B cell (primary cell): ENCODE measurements around the gene ALDH4A1. TPM values are rescaled to one million over a fixed set of nuclear protein-coding genes. Genes with fewer than 3 reads are reported as not detected.

ENCODE experiments used
- ATAC-seq: fragments of 200-7000 bp; cut with Tn5 transposase; one replicate; pipeline ENCODE4 v1.10.0; 2021; ENCODE audit warnings: low read depth, mild to moderate bottlenecking, moderate number of reproducible peaks, moderate library complexity
- CTCF ChIA-PET: fragments of 350-600 bp; sonication (Branson Sonifier 250); formaldehyde crosslinking; loops from one replicate; lab custom pipeline; 2021; ENCODE audit warnings: antibody characterized with exemption, inconsistent platforms; lab: Charles Lee
- POLR2A ChIA-PET: fragments of 350-600 bp; sonication (Branson Sonifier 250); formaldehyde crosslinking; loops from one replicate; lab custom pipeline; 2021; ENCODE audit warnings: antibody characterized with exemption; lab: Charles Lee
- DNase-seq: peaks from one replicate; pipeline ENCODE4 v3.0.0; 2013
- H2AFZ ChIP-seq: 2 replicates; pipeline ENCODE4 v1.6.1; 2012; ENCODE audit warnings: mild to moderate bottlenecking, low read depth, low read length; ENCODE audit not compliant: insufficient read depth, poor library complexity, severe bottlenecking
- H3K27ac ChIP-seq, 2 donors: 1 replicate in 1 of 2; 2 replicates in 1 of 2; pipeline ENCODE4 v1.5.1; 2012 to 2013; ENCODE audit warnings: low read length in 2 of 2, mild to moderate bottlenecking in 2 of 2, moderate library complexity in 1 of 2
- H3K27me3 ChIP-seq, 4 experiments: fragments of 200-600 bp in 1 of 4; sonication (generic) in 1 of 4; replicated peaks in 1 of 4; 1 replicate in 2 of 4; 2 replicates in 2 of 4; pipeline versions ENCODE4 v1.6.1 to v1.7.0; 2013 to 2016; ENCODE audit warnings: low read length in 3 of 4, mild to moderate bottlenecking in 2 of 4, mixed read lengths in 1 of 4, moderate library complexity in 1 of 4; ENCODE audit not compliant: insufficient read depth in 4 of 4, control insufficient read depth in 3 of 4; ENCODE audit errors: control extremely low read depth in 1 of 4
- H3K36me3 ChIP-seq, 2 experiments: replicated peaks in 1 of 2; 1 replicate in 1 of 2; 2 replicates in 1 of 2; pipeline versions ENCODE4 v1.6.1 to v1.7.1; 2013; ENCODE audit warnings: low read length in 1 of 2; ENCODE audit not compliant: insufficient read depth in 2 of 2, control insufficient read depth in 1 of 2; ENCODE audit errors: control extremely low read depth in 1 of 2, extremely low read depth in 1 of 2
- H3K4me1 ChIP-seq, 2 donors: fragments of 200-600 bp in 1 of 2; sonication (generic) in 1 of 2; 1 replicate in 1 of 2; 2 replicates in 1 of 2; pipeline versions ENCODE4 v1.5.1 to v1.6.1; 2013 to 2017; ENCODE audit warnings: low read length in 2 of 2; ENCODE audit not compliant: control insufficient read depth in 2 of 2, insufficient read depth in 2 of 2
- H3K4me2 ChIP-seq: replicated peaks from 2 replicates; pipeline ENCODE3; 2012; ENCODE audit warnings: mild to moderate bottlenecking, low read depth, low read length; ENCODE audit not compliant: poor library complexity, severe bottlenecking
- H3K4me3 ChIP-seq, 5 experiments: fragments of 200-600 bp in 1 of 5; sonication (generic) in 1 of 5; 1 replicate in 3 of 5; 2 replicates in 2 of 5; pipeline versions ENCODE4 v1.5.1 to v1.7.0; 2011 to 2016; ENCODE audit warnings: low read length in 4 of 5, mild to moderate bottlenecking in 4 of 5, low read depth in 2 of 5, control low read depth in 1 of 5, moderate library complexity in 1 of 5; ENCODE audit not compliant: insufficient read depth in 1 of 5; ENCODE audit errors: control extremely low read depth in 1 of 5, extremely low read depth in 1 of 5
- H3K79me2 ChIP-seq: fragments of 200-600 bp; sonication (generic); one replicate; pipeline ENCODE4 v1.6.0; 2016; ENCODE audit warnings: low read length; ENCODE audit not compliant: control insufficient read depth, insufficient read depth
- H3K9ac ChIP-seq: fragments of 200-600 bp; sonication (generic); 2 replicates; pipeline ENCODE4 v1.6.1; 2017; ENCODE audit warnings: mild to moderate bottlenecking, low read length, moderate library complexity
- H3K9me3 ChIP-seq, 3 donors: one replicate each; pipeline versions ENCODE4 v1.6.1 to v1.7.1; 2013; ENCODE audit warnings: low read length in 2 of 3; ENCODE audit not compliant: control insufficient read depth in 2 of 3, insufficient read depth in 1 of 3; ENCODE audit errors: control extremely low read depth in 1 of 3
- H4K20me1 ChIP-seq: 2 replicates; pipeline ENCODE4 v1.6.0; 2012; ENCODE audit warnings: mild to moderate bottlenecking, low read length; ENCODE audit not compliant: insufficient read depth, control insufficient read depth, poor library complexity, severe bottlenecking
- H3K27ac Mint-ChIP-seq: one replicate; pipeline ENCODE4 v1.8.0; 2021; ENCODE audit warnings: mixed read lengths
- H3K27me3 Mint-ChIP-seq: one replicate; pipeline ENCODE4 v1.8.0; 2021; ENCODE audit warnings: mixed read lengths
- H3K4me1 Mint-ChIP-seq: one replicate; pipeline ENCODE4 v1.8.0; 2021; ENCODE audit warnings: mixed read lengths
- H3K4me3 Mint-ChIP-seq: one replicate; pipeline ENCODE4 v1.8.0; 2021; ENCODE audit warnings: mixed read lengths
- H3K9me3 Mint-ChIP-seq: one replicate; pipeline ENCODE4 v1.8.0; 2022; ENCODE audit warnings: mixed read lengths; ENCODE audit not compliant: insufficient read depth
- EZH2 ChIP-seq: IDR thresholded peaks from 2 replicates; pipeline ENCODE4 v1.6.1; 2012; ENCODE audit warnings: borderline replicate concordance, low read depth, mild to moderate bottlenecking, moderate library complexity, low read length; ENCODE audit not compliant: insufficient read depth, poor library complexity, severe bottlenecking
- WGBS: methylation state at CpG from one replicate; pipeline ENCODE4 v1.1.5; 2013; ENCODE audit warnings: missing lambda C conversion rate; ENCODE audit not compliant: insufficient coverage; 5-methylcytosine and 5-hydroxymethylcytosine counted together
- intact Hi-C: fragments of 100-400 bp; cut with micrococcal nuclease; formaldehyde crosslinking; loops from one replicate; pipeline ENCODE4 v1.10.0; 2022
- polyA plus RNA-seq: library from polyadenylated mRNA; depleted of rRNA; stranded (reverse); fragments of >200 nt; gene quantifications from 2 replicates; pipeline ENCODE4 v1.2.3, GENCODE V29; 2012
- total RNA-seq, 2 donors: library from RNA; stranded (reverse); fragments of 120-200 nt in 1 of 2; gene quantifications; 1 replicate in 1 of 2; 2 replicates in 1 of 2; pipeline versions ENCODE4 v1.2.3 to v1.2.4, GENCODE V29; 2013 to 2022
- TF ChIP-seq, protein P1 (sequence below): fragments of 200-600 bp; IDR thresholded peaks from one replicate; pipeline ENCODE4 v1.8.0; 2022; ENCODE audit warnings: antibody characterized with exemption, mild to moderate bottlenecking

The ALDH4A1 gene
- total and polyA plus RNA-seq, 2 donors (not counting 1 experiment from before 2014, with no cell fraction given), result 2.7 to 3.4 TPM

DNA sequence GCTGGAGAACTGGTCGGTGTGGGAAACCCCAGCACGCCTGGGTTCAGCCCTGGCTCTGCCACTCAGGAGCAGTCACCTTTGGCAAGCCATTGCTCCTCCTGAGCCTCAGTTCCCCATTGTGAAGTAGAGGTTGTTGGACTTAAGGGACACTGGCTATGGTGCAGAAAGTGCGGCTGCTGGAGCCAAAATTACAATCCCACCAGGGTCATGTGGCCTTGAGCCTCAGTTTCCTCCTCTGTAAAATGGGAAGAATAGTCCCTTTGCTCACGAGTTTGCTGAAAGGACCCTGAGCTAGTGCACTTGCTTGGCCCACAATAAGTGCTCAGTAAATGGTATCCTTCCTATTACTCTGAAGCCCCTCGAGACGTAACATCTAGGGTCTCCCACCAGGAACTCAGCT is 28.3 kb downstream of the ALDH4A1 start:
- no peak overlapping the region for H3K4me2 ChIP-seq
- Mint-ChIP-seq H3K4me1 (peaks cover 4% of the 10 kb centered on the region), H3K4me3 (no peak overlapping the region), H3K27me3 (no peaks in the 10 kb centered on the region), H3K27ac (no peak overlapping the region), H3K9me3 (no peaks in the 10 kb centered on the region)
- H3K9ac ChIP-seq, result no peak overlapping the region
- no peak overlapping the region for H2AFZ ChIP-seq
- TF ChIP-seq EZH2, result no peak
- TF ChIP-seq, protein P1, sequence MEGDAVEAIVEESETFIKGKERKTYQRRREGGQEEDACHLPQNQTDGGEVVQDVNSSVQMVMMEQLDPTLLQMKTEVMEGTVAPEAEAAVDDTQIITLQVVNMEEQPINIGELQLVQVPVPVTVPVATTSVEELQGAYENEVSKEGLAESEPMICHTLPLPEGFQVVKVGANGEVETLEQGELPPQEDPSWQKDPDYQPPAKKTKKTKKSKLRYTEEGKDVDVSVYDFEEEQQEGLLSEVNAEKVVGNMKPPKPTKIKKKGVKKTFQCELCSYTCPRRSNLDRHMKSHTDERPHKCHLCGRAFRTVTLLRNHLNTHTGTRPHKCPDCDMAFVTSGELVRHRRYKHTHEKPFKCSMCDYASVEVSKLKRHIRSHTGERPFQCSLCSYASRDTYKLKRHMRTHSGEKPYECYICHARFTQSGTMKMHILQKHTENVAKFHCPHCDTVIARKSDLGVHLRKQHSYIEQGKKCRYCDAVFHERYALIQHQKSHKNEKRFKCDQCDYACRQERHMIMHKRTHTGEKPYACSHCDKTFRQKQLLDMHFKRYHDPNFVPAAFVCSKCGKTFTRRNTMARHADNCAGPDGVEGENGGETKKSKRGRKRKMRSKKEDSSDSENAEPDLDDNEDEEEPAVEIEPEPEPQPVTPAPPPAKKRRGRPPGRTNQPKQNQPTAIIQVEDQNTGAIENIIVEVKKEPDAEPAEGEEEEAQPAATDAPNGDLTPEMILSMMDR, result no peak
- peaks cover 0 to 2% of the 10 kb centered on the region in 2 donors for H3K4me1 ChIP-seq
- H3K27ac ChIP-seq, result no peak overlapping the region
- H3K79me2 ChIP-seq, result no peaks in the 10 kb centered on the region
- no peaks in the 10 kb centered on the region for H4K20me1 ChIP-seq
- ATAC-seq (no peak), DNase-seq (no peak)
- peaks cover 0 to 3% of the 10 kb centered on the region in 2 experiments for H3K36me3 ChIP-seq
- intact Hi-C loops, result no loop called here
- H3K27me3 ChIP-seq, result no peaks in the 10 kb centered on the region
- ChIA-PET CTCF (interaction anchor here (1.1 to 1.9 kb wide), 2 partner anchors 10 to 277 kb away, joined by 6 to 8 read pairs; no protein-coding TSS in a partner anchor), POLR2A (no interaction called here)
- no peaks in the 10 kb centered on the region for H3K9me3 ChIP-seq
- H3K4me3 ChIP-seq, result no peak overlapping the region
- 92% methylated on average over 6 of the region's 6 CpGs for WGBS

DNA sequence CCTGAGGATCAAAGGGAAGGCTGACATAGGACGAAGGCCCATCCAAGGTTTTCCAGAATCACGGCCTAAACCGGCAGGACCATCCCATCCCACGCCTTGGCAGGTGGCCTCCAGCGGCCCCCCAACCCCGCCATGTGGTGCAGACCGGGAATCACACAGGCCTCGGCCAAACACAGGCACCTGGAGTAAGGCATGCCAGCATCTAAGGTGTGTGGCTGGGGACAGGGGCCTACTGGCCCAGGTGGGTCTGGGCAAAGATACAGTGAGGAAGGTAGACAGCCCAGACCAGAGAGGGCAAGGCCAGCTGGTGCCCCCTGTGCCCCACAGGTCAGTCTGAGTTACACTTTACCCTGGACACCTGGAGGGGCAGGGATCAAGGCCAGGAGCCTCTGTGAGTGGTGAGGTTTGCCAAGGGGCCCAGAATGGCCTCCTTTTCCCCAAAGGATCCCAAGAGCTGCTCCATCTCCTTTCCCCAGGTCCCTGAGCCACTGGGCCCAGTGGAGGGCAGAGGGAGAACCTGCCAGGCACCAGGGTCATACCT is 30.2 kb downstream of the ALDH4A1 start:
- no peak overlapping the region for H3K9ac ChIP-seq
- H3K27me3 Mint-ChIP-seq, result peaks cover 6% of the 10 kb centered on the region
- H3K4me1 Mint-ChIP-seq, result peaks cover 5% of the 10 kb centered on the region

More for the DNA sequence above, 30.2 kb downstream of the ALDH4A1 start:
- Histone ChIP-seq H3K9me3 (no peaks in the 10 kb centered on the region), H3K27me3 (no peaks in the 10 kb centered on the region), H3K27ac (no peak overlapping the region), H2AFZ (no peak overlapping the region), H4K20me1 (no peaks in the 10 kb centered on the region), H3K79me2 (no peaks in the 10 kb centered on the region), H3K36me3 (peaks cover 0 to 3% of the 10 kb centered on the region in 2 experiments), H3K4me1 (peaks cover 0 to 4% of the 10 kb centered on the region in 2 donors), H3K4me2 (no peak overlapping the region), H3K4me3 (no peak overlapping the region)
- WGBS, result 90% methylated on average over 8 of the region's 8 CpGs
- no peak for TF ChIP-seq EZH2
- TF ChIP-seq, protein P1, result no peak
- ATAC-seq (no peak), DNase-seq (no peak)
- H3K27ac Mint-ChIP-seq, result no peak overlapping the region
- ChIA-PET CTCF (no interaction called here), POLR2A (no interaction called here)
- no peak overlapping the region for H3K4me3 Mint-ChIP-seq
- H3K9me3 Mint-ChIP-seq, result no peaks in the 10 kb centered on the region
- intact Hi-C loops, result no loop called here
